ENCODE measurements around the gene ABCC2. TPM values are rescaled to one million over a fixed set of nuclear protein-coding genes. Genes with fewer than 3 reads are reported as not detected.
A peak's percentile ranks its signal among the peaks of the same experiment; 100 is the strongest.

ABCC2 gene
- total and polyA plus RNA-seq, 9 of the 15 experiments (the other 6 are each of a cell fraction or from before 2014, with no cell fraction given) = 0.03 to 0.18 (median 0.10) TPM; not detected in 1

- peak; percentile 72 to 87 (median 82) for TF ChIP-seq CTCF (IDR thresholded peaks at IDR 0.05 in 2 of 3, conservative IDR thresholded peaks at IDR 0.05 in 1 of 3; ENCODE audit: insufficient read depth in 2 of 3, low read depth in 1 of 3, low read length in 3 of 3)
- no peak for TF ChIP-seq ZBTB7A (IDR thresholded peaks at IDR 0.05; ENCODE audit: borderline replicate concordance, control insufficient read depth, low read depth, low read length)
- TF ChIP-seq SPI1 (IDR thresholded peaks at IDR 0.05; ENCODE audit: borderline replicate concordance, low read depth, low read length) = peak; percentile 18; the same call in 1 of the 2 replicates
- TF ChIP-seq GABPB1 (CRISPR knock-in tag; IDR thresholded peaks at IDR 0.05) = 0 out of 2 replicates have a peak, but pooled peaks have one; percentile 30
- TF ChIP-seq CEBPG (CRISPR knock-in tag; IDR thresholded peaks at IDR 0.05) = peak; percentile 60; the same call in 1 of the 2 replicates
- peak in 1 of 2 experiments; percentile 61; a peak in 2 of 4 replicates for TF ChIP-seq CEBPG (tag; conservative IDR thresholded peaks at IDR 0.05 in 1 of 2, IDR thresholded peaks at IDR 0.05 in 1 of 2)
- TF ChIP-seq PBX2 (CRISPR knock-in tag; IDR thresholded peaks at IDR 0.05; ENCODE audit: low read depth) = no peak
- no peak for TF ChIP-seq PBX2 (tag; conservative IDR thresholded peaks at IDR 0.05; ENCODE audit: low read depth)
- TF ChIP-seq ARID3B (CRISPR knock-in tag; IDR thresholded peaks at IDR 0.05; ENCODE audit: borderline replicate concordance) = no peak
- TF ChIP-seq CXXC5 (CRISPR knock-in tag; IDR thresholded peaks at IDR 0.05) = peak; percentile 42; the same call in 1 of the 2 replicates
- TF ChIP-seq ZBTB11 (CRISPR knock-in tag; IDR thresholded peaks at IDR 0.05) = 0 out of 6 replicates have a peak, but pooled peaks of 1 of the 3 experiments have one; percentile 57
- TF ChIP-seq TCF7L2 (IDR thresholded peaks at IDR 0.05; ENCODE audit: low read depth, low read length) = no peak
- TF ChIP-seq PRMT5 (CRISPR knock-in tag; IDR thresholded peaks at IDR 0.05) = no peak
- no peak for TF ChIP-seq E2F3 (CRISPR knock-in tag; IDR thresholded peaks at IDR 0.05)
- peak; percentile 31; the same call in 1 of the 2 replicates for TF ChIP-seq CTBP1 (IDR thresholded peaks at IDR 0.05; ENCODE audit: borderline replicate concordance)
Observed at GRCh38 chr10:99845837-99846382, 63.5 kb downstream of the ABCC2 start (continued).
